Activated effector memory CD4-positive, alpha-beta T cell treated with anti-CD3 and anti-CD28 coated beads, Interleukin-2, amount 50 U/mL, for 16 hours (primary cell): ENCODE data around the gene OR6B2.
"Not testable (repeated sequence)": the region's sequence is repeated elsewhere in the genome, so short reads cannot be mapped to it uniquely, and the experiment has no call there.

ENCODE experiments used
- DNase-seq: peaks from one replicate; pipeline ENCODE4 v3.0.0-alpha.2; 2020

OR6B2 gene

DNA sequence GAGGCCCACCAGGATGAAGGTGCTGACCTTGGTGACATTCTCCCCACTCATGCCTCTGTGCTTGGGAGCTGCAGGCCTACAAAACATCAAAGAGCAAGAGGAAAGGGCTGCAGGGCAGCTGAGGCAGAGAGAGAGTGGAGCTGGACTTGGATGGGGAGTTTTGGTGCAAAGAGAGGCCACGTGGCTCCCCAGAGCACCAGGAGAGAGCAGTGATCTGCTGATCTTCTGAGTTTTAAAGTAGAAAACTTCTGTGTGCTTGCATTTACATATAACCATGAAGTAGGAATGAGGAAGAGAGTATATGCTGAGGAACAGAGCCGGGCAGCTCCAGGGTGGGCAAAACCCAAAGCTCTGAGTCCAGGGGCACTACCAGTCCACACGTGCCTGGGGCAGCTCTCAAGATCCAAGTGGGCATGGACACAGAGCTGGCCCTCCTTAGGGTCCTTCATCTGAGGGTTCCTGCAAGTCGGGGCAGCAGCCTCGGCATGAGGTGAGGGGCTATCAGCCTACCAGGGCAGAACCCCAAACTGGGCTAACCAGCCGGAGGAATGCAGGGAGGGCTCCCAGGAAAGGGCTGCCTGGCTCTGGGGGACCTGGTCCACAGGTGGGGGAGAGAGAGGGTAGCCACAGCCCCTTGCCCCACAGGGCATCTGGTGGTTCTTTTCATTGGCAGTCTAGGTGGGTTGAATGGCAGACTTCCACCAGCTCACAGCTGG lies at the start of gene OR6B2:
Gene OR6B2, minus strand, starts transcription at position 51 of the 716 bp plus-strand sequence. Its CDS starts 0 bp downstream, at position 51.
- no peak for DNase-seq

DNA sequence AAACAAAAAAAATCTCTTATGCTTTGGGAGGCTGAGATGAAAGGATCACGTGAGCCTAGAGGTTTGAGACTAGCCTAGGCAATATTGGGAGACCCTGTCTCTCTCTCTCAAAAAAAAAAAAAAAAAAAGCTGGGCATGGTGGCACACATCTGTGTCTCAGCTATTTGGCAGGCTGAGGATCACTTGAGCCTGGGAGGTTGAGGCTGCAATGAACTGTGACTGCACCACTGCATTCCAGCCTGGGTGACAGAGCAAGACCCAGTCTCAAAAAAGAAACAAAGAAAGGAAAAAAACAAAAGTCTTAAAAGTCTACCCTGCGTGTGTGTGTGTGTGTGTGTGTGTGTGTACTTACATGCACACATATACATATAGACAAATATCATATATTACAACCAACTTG lies 48.4 kb upstream of the OR6B2 start:
- no peak for DNase-seq

DNA sequence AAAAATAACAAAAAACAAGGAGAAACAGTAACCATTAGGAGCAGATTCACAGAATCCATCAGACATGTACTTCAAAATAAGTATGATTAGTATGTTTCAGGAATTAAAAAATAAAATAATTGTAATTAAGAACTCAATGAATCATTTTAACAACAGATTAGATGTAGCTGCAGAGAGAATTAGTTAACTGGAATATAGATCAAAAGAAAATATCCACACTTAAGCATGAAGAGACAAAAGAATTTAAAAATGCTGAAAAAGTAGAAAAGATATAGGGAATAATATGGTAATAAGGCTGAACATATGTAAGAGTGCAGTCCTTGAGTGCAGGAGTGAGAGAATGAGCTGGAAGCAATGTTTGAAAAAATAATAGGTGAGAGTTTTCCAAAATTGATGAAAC lies 47.2 kb upstream of the OR6B2 start:
- no peak for DNase-seq

DNA sequence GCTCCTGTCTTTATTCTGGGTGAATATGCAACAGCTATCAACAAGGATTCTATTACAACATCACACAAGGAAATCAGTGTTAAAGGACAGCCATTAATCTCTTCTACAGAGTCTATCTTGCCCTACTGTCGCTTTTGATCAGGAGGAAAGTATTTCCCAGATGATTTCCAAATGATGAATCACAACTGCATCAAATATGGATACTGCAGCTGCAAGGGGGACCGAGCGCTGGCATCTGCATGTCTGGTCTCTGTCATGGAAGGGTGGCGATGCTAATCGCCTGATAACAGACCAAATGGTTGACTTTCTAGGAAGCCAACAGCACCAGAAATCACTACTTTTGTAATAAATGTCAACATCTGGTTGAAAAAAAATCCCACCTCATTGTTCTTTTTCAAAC lies 44.3 kb upstream of the OR6B2 start:
- DNase-seq: no peak

DNA sequence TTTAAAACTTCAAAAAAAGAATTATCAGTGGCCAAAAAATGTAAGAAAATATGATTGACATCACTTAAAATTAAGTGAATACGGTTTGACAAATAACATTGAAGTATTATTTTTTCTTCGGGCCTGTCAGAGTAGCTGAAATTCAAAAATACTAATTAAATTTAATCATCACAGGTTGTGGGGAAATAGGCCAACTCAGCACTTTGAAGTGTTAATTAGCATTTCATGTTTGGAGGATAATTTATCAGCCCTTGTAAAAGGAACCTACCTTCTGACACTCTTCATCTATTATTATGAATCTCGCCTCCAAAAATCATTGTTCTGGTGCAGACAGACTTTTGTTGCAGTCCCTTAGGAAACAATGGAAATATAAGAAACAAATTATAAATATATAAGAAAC lies 40.7 kb upstream of the OR6B2 start:
- no peak for DNase-seq

DNA sequence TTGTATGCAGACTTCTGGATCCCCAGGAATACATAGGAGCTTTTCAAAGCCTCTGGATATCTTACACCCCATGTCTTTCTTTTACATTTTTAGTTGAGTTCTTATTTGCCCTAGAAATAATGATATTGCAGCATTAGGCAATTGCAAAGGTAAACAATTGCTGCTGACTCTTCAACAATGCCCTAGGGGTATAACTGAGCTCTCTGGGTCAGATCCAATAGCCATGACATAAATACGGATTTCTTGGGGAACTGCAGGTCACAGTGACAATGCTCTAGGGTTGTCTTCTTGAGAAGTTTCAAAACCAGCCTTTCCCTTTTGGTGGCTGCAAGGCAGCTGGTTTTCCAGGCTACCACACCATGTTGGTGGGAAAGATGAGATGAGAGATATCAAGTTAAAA lies 39.6 kb upstream of the OR6B2 start:
- DNase-seq: no peak

DNA sequence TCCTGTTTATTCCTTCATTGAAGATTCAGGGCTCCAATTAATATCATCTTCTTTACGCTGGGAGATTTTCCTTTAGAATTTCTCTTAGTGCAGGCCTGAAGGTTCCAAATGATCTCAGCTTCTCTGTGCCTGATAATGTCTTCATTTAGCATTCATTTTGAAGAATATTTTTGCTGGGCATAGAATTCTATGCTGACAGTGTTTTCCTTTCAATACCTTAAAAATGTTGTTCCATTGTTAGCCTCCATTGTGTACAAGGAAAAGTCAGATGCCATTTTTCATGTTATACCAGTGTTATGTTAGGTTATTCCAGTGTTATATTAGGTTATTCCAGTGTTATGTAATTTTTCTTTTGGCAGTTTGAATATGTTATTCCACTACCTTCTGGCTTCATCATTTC lies 38.0 kb upstream of the OR6B2 start:
- DNase-seq: no peak

DNA sequence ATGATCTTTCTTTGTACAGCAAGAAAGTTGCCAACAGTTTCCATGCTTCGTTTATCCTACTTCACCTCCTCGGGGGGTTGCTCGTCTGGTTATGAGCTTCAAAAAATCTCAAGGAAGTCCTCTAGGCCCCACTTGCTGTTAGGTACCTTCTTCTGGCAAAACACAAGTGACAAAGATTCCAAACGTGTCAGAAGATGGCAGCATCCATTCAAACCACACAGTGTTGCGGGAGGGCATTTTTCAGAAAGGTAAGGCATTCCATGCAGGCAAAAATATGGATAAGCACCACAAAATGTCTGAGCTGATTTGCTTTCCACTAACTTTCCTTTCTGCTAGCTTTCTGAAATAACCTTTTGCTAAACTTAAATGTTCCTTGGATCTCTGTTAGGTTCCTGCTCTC lies 36.3 kb upstream of the OR6B2 start:
- DNase-seq: no peak

DNA sequence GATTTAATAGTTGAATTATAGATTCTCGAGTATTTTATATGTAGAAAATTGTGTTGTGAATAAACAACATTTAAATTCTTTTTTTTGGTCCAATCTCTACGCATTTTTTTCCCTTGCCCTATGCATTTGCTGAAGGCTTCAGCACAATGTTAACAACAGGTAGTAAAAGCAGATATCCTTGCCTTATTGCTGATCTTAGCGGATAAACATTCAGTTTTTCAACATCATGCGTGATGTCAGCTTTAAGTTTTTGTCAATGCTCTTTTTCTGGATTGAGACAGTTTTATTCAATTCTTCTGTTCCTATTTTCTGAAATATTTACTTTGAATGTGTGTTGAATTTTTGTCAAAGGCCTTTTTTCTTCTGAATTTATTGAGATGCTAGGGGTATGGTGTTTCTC lies 34.7 kb upstream of the OR6B2 start:
- no peak for DNase-seq

DNA sequence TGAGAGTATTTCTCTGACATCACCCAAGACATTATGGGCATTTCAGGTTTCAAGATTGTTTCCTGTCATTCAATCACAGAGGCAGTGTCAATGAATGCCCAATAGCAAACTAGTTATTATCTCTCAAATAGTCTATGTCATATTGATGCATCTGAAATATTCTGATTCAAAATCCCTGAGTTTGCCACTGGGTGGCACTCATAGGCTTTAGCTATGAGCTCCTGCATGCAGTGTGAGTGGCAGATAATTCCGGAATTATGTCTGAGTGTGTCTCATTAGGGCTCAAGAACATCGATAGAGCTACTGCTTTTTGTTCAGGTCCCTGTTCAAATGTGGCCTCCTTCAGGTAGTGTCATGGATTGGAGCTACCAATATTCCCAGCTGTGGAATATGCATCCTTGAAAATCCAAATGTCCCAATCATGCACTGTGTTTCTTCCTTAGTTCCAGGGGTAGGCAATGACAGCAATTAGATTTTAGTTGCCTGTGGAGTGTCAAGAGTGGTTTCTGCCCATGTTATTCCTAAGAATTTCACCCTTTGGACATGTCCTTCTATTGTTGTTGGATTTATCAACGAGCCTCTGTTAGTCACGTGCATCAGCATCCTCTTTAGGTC lies 30.9 kb upstream of the OR6B2 start:
- no peak for DNase-seq

DNA sequence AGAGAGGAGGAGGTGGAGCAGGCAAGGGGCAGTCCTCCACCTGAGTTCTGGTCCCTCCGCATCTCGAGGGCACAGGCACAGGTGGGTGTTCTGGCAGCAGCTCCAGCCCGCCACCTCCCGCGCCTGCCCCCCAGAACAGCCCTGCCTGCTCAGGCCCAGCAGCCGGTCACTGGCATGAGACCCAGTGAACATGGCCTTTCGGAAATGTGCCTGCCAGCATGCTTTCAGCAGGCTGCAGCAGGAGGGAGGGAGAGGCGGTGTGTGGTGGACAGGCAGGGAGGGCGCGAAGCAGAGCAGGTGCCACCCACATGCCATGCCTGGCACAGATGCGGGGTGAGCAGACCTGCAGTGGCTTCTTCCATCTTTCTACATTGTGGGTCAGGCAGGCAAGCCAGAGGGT lies 26.4 kb upstream of the OR6B2 start:
- no peak for DNase-seq

DNA sequence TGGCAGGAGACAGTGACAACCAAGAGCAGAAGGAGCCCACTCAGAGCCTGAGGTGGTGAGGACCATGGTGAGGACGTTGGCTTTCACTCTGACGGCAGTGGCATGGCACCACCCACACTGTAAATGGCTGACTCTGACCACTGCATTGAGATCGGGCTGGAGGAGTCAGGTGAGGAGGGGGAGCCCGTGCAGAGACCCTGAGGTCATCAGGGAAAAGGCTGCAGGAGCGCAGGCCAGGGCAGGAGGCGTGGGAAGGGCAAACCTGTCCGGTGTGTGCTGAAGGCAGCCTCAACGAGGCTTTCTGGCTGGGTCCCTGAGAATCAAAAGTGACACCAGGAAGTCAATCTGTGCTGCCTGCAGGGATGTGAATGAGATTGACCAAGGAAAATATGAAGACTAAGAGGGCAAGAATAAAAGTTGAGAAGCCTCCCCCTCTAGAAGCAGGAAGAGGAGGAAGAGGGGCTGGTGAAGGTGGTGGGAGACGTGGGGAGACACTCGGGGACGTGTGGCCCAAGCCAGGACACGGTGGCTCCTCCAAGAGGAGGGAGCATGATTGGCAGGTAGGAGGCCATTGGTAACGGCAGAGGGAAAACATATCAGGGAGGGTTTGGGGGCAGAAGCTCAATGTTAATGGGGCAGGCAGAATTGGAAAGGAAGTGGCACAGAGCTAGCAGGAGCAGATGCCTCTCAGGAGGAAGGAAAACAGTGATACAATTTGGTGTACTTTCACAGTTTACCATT lies 25.1 kb upstream of the OR6B2 start:
- no peak for DNase-seq

DNA sequence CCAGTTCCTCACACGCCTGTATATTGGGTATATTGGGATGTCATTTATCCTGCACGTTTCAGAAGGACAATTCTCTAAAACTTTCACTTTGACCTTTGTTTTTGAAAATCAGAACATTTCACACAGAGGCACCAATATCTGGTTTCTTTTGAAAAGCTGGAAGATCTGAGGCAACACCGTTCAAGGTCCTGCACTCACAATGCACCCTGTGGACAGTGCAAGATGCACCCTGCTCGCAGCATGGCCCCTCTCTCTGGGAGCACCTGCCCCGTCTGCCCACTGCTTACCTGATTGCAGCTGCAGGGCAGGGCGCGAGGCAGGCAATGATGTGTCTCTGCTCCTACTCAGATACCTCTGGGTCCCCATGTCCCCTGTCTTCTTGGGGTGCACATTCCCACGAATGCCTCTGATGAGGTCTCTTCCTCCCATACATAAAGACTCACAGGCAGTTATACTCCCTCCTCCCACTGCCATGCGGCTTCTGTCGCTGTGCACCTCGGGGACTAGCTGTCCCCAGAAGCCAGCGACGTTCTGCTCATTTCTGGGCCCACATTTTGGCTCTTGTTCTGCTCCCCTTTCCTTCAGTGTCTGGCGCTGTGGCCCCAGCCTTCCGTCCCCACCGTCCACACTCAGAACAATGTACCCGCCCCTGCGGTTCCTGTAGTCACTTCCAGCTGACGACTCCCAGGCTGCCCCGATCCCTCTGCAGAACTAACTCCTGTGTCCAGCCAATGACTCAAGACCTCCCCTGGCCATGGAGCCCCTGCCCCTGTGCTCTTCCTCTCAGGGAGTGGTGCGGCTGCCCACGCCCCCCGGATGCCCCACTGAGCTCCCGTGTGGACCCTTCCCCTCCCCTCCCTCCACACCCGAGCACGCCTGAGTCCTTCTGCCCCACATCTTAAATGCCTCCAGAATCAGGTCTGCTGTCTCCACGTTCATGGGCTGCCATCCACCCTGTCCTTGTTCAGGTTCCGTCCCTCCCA lies 23.2 kb upstream of the OR6B2 start, which contains the start of gene OR6B3:
Gene OR6B3, minus strand, starts transcription at position 349 of the 983 bp plus-strand sequence.
- no peak for DNase-seq

DNA sequence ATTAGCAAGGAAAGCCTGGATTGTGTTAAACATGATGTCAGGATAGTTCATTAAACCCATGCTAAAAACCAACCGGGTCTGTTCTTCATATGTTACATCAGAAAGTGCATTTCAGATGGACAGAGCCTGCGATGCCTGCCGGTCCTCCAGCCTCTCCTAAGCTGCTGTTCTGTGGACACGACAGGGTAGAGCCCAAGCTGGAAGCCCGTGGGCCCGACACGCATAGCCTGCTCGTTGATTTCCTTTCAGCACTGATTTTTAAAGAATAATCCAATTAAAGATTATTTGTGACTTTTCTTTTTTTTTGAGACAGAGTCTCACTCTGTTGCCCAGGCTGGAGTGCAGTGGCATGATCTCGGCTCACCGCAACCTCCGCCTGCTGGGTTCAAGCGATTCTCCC lies 22.3 kb upstream of the OR6B2 start:
- no peak for DNase-seq

DNA sequence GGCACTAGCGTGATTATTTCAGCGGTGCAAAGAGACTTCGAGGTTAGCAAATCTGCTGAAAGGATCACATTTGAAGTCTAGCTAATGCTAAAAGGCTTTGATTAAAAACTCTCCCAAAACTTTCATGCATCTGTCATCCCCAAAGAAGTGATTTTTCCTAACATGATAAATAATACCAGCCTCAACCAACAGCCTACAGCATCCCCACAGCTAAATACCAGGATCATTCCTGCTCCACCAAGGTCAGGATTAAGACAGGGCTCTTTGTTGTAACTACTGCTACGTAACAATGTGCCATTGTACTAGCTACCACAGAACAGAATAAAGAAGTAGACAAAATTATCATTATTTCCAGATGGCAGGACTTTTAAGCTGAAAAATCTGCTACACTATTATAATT lies 21.5 kb upstream of the OR6B2 start:
- no peak for DNase-seq

DNA sequence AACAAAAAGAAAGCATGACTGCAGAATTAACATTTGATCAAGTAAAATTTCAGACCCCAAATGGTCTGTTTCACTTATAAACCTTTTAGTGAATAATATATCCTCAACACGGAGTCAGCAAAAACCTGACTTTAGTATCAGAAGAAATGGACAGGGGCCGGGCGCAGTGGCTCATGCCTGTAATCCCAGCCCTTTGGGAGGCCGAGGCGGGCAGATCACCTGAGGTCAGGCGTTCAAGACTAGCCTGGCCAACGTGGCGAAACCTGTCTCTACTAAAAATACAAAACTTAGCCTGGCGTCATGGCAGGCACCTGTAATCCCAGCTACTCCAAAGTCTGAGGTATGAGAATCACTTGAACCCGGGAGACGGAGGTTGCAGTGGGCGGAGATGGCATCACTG lies 20.0 kb upstream of the OR6B2 start:
- no peak for DNase-seq

DNA sequence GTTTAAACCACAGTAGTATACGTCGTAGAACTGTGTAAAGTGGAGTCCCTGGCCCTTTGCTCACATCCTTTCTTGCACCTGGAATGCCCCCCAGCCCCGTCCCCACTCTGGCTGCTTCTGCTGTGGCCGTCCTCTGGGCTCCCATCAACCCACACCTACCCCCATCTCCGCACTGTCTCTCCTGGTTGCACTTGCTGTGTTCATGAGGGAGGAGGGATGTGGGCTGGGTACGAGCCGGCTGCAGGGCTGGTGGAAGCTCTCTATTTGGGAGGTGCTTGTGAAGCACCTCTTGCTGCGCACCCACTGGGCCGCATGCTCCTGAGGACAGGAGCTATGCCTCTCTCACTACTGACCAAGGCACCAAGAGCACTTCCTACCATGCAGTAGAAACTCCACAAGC lies 18.0 kb upstream of the OR6B2 start:
- DNase-seq: no peak

DNA sequence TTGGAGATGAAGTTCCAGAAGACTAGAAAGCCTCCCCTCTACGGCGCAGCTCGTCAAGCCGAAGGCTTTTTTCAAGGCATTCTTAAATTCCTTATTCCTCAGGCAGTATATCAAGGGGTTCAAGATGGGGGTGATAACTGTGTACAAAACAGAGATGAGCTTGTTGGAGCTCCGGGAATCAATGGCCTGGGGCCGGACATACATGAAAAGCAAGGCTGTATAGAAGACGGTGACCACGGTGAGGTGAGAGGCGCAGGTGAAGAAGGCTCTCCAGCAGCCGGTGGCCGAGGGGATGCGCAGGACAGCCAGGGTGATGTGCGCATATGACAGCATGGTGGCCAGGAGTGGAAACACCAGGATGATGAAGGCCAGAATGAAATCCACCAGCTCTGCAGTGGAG lies 14.9 kb upstream of the OR6B2 start:
- no peak for DNase-seq

DNA sequence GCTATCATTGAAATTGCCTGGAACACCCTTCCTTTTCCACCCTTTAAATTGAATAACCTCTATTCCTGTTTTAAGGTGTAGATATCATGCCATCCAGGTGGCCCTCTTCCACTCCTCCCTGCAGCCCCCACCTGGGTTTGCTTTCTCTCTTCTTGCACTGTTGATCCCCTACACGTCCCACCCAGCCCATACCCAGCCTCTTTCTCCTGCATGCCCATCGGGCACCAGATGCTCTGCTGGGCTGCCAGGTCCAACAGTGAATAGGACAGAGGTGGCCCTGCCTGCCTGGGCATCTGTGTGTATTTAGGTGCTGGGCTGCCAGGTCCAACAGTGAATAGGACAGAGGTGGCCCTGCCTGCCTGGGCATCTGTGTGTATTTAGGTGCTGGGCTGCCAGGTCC lies 13.9 kb upstream of the OR6B2 start:
- DNase-seq: not testable (repeated sequence)

DNA sequence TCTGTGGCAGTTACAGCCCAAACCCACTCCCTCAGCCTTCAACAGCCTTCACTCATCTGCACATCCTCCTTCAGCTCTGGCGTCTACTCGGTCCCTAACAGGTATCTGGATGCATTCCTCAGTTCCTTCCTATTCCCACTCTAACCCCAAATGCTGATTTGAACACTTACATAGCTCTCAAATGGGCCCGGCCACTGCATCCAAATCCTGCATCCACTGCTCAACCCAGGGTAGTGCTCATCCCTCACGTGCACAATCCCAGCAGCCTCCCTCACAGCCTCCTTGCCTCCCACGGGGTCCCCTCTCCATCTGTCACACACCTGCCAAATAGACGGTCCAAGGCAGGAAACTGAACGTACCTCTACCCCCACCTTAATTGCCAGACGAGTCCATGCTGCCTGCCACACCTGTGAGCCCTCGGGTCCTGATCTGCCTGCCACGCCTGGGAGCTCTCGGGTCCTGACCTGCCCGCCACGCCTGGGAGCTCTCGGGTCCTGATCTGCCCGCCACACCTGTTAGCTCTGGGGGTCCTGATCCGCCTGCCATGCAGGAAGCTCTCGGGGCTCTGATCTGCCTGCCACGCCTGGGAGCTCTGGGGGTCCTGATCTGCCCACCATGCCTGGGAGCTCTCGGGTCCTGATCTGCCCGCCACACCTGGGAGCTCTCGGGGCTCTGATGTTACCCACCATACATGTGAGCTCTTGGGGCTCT lies 13.2 kb upstream of the OR6B2 start:
- DNase-seq: no peak

DNA sequence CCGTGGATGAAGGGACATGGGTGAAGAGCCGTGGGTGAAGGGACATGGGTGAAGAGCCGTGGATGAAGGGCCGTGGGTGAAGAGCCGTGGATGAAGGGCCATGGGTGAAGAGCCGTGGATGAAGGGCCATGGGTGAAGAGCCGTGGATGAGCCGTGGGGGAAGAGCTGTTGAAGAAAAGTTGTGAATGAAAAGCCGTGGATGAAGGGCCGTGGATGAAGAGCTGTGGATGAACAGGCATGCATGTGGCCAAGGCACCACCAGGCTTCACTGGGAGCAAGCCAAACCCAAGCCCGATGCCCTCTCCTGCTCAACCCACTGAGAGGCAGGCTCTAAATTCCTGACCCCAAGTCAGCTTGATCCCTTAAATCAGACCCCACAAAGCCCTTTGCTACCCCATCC lies 12.5 kb upstream of the OR6B2 start:
- no peak for DNase-seq

DNA sequence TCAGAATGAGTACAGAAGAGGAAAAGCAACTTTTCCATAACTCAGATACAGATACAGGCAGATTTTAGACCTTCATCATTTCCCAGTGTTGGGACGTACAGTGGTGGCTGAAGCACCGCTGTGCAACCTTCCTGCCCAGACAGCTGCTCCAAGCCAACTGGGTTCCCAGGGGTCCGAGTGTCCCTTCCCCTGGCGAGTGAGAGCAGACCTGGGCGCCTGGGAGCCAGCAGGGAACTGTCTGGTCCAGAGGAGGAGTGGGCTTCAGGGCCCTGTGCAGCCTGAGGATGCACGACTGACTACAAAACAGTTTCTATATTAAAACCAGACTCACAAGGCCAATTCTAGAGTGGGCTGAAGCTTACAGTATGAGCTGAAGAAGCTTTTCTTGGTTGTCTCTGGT lies 11.1 kb upstream of the OR6B2 start:
- no peak for DNase-seq
